ENCODE results near the gene ZNF277. TPM values are rescaled to one million over a fixed set of nuclear protein-coding genes. Genes with fewer than 3 reads are reported as not detected.

The ZNF277 gene
- total and polyA plus RNA-seq, 2 donors (not counting 3 experiments of a cell fraction or from before 2014, with no cell fraction given): 7.8 to 22.6 TPM

DNA sequence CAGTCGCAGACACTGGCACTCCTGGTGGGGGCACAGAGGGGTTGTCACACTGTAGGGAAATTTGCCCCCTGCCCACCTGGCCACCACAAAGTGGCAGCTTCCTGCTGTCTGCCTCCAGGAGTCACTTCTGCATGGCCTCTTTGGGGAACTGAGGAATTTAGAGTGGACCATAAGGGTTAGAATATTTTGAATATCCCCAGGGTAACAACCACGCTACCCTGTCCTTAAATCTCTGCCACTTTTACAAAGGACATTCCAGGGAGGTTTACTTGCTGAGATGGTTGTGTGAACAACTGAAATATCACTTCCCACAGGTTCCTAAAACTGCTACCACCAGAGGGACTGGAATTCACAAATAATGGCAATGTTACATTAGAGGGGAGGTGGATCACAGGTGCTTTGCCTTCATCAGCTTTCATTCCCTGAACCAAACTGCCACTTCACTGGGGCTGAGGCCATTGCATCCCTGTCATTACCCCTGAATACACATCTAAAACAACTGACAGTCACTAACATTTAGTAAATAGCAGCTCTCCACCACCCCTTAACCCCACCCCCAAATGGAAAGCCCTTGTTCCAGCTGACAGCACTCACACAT lies 155.7 kb downstream of the ZNF277 start:
- no peaks in the 10 kb centered on the region for H3K9me1 ChIP-seq (replicated peaks; ENCODE audit: control insufficient read depth, extremely low read depth, insufficient read depth, low read length)
- no peaks in the 10 kb centered on the region for H3K36me3 ChIP-seq (ENCODE audit: control insufficient read depth in 2 of 2, extremely low read depth in 1 of 2, insufficient read depth in 2 of 2, low read length in 2 of 2)
- no peak for FAIRE-seq
- no peak for DNase-seq (ENCODE audit: low read depth, low spot score)
- H3K27ac ChIP-seq (ENCODE audit: insufficient read depth, low read depth, low read length): no peak overlapping the region
- ChIA-PET CTCF (no interaction called here), POLR2A (no interaction called here)
- peaks cover 1 to 2% of the 10 kb centered on the region in 2 experiments for H3K27me3 ChIP-seq (ENCODE audit: control insufficient read depth in 2 of 2, insufficient read depth in 2 of 2, low read length in 2 of 2)
- no peaks in the 10 kb centered on the region for H4K20me1 ChIP-seq (replicated peaks; ENCODE audit: control insufficient read depth, extremely low read depth, insufficient read depth, low read length)
- H3K4me2 ChIP-seq (ENCODE audit: insufficient read depth, low read length): no peak overlapping the region
- no peak for TF ChIP-seq EZH2 (IDR thresholded peaks at IDR 0.05; ENCODE audit: borderline replicate concordance, low read depth, low read length, severe bottlenecking)
- TF ChIP-seq POLR2A (IDR thresholded peaks at IDR 0.05; ENCODE audit: low read depth, low read length): no peak
- TF ChIP-seq, protein P1, sequence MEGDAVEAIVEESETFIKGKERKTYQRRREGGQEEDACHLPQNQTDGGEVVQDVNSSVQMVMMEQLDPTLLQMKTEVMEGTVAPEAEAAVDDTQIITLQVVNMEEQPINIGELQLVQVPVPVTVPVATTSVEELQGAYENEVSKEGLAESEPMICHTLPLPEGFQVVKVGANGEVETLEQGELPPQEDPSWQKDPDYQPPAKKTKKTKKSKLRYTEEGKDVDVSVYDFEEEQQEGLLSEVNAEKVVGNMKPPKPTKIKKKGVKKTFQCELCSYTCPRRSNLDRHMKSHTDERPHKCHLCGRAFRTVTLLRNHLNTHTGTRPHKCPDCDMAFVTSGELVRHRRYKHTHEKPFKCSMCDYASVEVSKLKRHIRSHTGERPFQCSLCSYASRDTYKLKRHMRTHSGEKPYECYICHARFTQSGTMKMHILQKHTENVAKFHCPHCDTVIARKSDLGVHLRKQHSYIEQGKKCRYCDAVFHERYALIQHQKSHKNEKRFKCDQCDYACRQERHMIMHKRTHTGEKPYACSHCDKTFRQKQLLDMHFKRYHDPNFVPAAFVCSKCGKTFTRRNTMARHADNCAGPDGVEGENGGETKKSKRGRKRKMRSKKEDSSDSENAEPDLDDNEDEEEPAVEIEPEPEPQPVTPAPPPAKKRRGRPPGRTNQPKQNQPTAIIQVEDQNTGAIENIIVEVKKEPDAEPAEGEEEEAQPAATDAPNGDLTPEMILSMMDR (IDR thresholded peaks at IDR 0.05; ENCODE audit: extremely low read depth in 1 of 2, insufficient read depth in 1 of 2, low read depth in 1 of 2, low read length in 2 of 2): no peak
- no peak for TF ChIP-seq JUN (IDR thresholded peaks at IDR 0.05; ENCODE audit: borderline replicate concordance, insufficient read depth, insufficient read length, low read depth)
- TF ChIP-seq, protein P2, sequence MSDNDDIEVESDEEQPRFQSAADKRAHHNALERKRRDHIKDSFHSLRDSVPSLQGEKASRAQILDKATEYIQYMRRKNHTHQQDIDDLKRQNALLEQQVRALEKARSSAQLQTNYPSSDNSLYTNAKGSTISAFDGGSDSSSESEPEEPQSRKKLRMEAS (IDR thresholded peaks at IDR 0.05; ENCODE audit: insufficient read depth, insufficient read length): no peak
- TF ChIP-seq GATA2 (IDR thresholded peaks at IDR 0.05; ENCODE audit: insufficient read depth, insufficient read length, low read depth, low read length): no peak
- TF ChIP-seq POLR2AphosphoS5 (IDR thresholded peaks at IDR 0.05; ENCODE audit: insufficient read depth, low read depth, low read length): no peak
- no peak for TF ChIP-seq FOS (IDR thresholded peaks at IDR 0.05; ENCODE audit: borderline replicate concordance, insufficient read depth, low read length)
- no peak for TF ChIP-seq MYC (IDR thresholded peaks at IDR 0.05; ENCODE audit: low read depth, low read length)
- no peaks in the 10 kb centered on the region for H3K9me3 ChIP-seq (replicated peaks; ENCODE audit: control insufficient read depth, insufficient read depth, low read length)
- H3K9ac ChIP-seq (replicated peaks; ENCODE audit: extremely low read depth, insufficient read depth, low read length): no peak overlapping the region
- no peaks in the 10 kb centered on the region for H3K79me2 ChIP-seq (ENCODE audit: control insufficient read depth, insufficient read depth, low read length)
- intact Hi-C loops (cut with micrococcal nuclease) (no loop called here), dilution Hi-C loops (cut with MboI; ENCODE audit: extremely low pct_ligation_motif_present, low sequenced_read_pairs) (no loop called here)
- BruUV-seq (replicated peaks): no TSS peak
- no peaks in the 10 kb centered on the region for H3K4me1 ChIP-seq (ENCODE audit: control insufficient read depth, extremely low read depth, insufficient read depth, low read length)
- H2AFZ ChIP-seq (ENCODE audit: low read depth, low read length): no peak overlapping the region
- no peak overlapping the region for H3K4me3 ChIP-seq (replicated peaks in 1 of 3; ENCODE audit: insufficient read depth in 1 of 3, low read depth in 1 of 3, low read length in 3 of 3)

Measured in endothelial cell of umbilical vein (primary cell).